ENCODE data around the gene CFAP99.

DNA sequence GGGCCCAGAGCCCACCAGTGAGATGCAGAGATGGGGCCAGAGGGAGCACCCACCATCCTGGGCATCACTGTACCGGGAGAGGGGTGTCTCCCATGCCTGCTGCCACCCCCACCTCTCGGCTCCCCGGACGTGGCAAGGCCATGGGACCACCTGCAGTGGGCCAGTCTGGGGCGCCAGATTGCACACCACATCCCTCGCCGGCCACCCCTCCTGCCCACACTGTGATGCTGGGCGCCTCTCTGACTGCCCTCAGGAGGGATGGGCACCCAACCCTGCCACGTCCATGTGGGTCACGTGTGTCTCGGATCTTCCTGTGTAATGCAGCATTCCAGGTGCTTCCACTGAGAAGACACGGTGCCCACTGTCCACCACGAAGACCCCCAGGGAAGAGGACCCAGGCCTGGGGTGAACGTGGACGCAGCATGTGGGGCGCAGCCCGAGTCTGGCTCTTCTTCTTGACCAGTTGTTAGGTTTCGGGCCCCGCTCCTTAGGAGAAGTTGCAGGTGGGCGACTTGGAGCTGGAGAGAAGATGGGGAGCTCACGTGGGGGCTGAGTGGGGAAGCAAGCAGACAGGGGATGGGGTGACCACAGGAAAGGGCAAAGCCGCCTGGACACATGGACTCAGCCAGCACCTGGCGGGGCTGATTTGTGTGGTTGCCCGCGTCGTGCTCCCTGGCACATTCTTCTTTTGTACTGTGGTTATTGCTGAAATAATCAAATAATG lies 48.0 kb upstream of the CFAP99 start:
- TF ChIP-seq, protein P1, sequence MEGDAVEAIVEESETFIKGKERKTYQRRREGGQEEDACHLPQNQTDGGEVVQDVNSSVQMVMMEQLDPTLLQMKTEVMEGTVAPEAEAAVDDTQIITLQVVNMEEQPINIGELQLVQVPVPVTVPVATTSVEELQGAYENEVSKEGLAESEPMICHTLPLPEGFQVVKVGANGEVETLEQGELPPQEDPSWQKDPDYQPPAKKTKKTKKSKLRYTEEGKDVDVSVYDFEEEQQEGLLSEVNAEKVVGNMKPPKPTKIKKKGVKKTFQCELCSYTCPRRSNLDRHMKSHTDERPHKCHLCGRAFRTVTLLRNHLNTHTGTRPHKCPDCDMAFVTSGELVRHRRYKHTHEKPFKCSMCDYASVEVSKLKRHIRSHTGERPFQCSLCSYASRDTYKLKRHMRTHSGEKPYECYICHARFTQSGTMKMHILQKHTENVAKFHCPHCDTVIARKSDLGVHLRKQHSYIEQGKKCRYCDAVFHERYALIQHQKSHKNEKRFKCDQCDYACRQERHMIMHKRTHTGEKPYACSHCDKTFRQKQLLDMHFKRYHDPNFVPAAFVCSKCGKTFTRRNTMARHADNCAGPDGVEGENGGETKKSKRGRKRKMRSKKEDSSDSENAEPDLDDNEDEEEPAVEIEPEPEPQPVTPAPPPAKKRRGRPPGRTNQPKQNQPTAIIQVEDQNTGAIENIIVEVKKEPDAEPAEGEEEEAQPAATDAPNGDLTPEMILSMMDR (IDR thresholded peaks at IDR 0.05) = no peak
- TF ChIP-seq EZH2 (IDR thresholded peaks at IDR 0.05; ENCODE audit: borderline replicate concordance, insufficient read depth, low read depth, low read length, poor library complexity, severe bottlenecking) = no peak

Data from B cell (primary cell).